ENCODE data around the gene APOBEC3B.
"Not testable (repeated sequence)": the region's sequence is repeated elsewhere in the genome, so short reads cannot be mapped to it uniquely, and the experiment has no call there.

APOBEC3B gene

DNA sequence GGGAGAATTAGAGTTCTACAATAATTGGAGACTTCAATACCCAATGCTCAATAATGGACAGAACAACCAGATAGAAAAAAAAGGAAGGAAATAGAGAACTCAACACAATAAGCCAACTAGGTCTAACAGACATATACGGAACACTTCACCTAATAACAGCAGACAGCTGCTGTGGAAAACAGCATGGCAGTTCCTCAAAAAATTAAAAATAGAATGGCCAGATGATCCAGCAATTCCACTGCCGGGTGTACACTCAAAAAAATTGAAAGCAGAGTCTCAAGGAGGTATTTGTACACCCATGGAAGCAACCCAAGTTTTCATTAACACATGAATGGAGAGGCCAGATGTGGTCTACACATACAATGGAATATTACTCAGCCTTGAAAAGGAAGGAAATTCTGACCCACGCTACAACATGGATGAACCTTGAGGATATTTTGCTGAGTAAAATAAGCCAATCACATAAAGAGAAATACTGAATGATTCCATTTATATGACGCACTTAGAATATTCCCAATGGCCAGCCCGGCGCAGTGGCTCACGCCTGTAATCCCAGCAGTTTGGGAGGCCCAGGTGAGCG, 26.2 kb downstream of the APOBEC3B start:
- DNase-seq: not testable (repeated sequence)

DNA sequence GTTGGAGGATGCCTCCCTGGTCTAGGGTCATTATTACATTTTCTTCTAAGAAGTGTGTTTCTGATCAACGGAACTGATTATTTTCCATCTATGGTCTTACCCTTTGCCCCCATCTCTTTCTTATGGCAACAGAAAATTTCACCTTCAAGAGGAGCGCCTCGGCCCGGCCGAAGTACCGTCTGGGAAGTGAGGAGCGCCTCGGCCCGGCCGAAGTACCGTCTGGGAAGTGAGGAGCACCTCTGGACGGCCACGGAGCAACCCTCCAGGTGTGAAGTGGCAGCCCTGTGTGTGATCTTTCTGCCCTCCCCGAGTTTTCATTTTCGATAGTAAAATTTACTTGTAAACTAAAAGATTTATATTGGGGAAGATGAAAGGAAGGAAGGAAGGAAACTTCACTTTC, 28.8 kb downstream of the APOBEC3B start:
- DNase-seq: no peak

DNA sequence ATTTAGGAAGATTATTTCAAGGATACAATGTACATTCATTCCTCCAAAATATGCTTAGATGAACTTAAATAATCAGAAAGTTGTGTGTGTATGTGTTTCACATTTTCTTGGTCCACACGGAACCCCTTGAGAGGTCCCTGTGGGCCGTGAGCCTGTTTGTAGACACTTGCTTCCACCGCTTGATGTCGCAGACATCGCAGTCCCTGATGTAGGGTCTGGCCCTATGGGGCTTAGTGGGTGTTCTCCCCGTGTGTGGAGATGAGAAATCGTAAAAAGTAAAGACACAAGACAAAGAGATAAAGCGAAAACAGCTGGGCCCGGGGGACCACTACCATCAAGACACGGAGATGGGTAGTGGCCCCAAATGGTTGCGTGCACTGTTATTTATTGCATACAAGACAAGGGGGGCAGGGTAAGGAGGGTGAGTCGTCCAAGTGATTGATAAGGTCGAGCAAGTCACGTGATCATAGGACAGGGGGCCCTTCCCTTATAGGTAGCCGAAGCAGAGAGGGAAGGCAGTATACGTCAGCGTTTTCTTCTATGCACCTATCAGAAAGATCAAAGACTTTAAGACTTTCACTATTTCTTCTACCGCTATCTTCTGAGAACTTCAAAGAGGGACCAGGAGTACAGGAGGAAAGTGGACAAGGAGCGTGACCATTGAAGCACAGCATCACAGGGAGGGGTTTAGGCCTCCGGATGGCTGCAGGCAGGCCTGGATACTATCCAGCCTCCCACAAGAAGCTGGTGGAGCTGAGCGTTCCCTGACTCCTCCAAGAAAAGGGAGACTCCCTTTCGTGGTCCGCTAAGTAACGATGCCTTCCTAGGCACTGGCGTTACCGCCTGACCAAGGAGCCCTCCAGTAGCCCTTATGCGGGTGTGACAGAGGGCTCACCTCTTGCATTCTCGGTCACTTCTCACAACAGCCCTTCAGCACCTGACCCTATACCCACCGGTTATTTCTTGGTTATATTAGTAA, 30.7 kb downstream of the APOBEC3B start:
- DNase-seq: no peak

DNA sequence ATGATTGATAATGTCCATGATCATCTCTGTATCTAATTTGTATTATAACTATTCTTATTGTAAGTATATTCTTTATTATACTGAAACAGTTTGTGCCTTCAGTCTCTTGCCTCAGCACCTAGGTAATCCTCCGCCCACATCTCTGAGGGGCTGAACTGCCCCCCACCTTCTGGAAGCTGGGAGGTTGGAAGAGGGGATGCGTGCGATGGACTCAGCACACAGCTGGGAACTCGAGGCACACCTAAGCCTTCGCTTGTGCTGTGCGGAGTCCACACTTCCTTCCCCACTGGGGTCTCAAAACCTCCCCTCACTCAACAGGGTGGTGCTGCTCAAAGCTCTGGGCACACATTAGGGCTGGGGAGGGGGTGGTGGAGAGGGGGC, 31.4 kb downstream of the APOBEC3B start:
- DNase-seq: not testable (repeated sequence)

DNA sequence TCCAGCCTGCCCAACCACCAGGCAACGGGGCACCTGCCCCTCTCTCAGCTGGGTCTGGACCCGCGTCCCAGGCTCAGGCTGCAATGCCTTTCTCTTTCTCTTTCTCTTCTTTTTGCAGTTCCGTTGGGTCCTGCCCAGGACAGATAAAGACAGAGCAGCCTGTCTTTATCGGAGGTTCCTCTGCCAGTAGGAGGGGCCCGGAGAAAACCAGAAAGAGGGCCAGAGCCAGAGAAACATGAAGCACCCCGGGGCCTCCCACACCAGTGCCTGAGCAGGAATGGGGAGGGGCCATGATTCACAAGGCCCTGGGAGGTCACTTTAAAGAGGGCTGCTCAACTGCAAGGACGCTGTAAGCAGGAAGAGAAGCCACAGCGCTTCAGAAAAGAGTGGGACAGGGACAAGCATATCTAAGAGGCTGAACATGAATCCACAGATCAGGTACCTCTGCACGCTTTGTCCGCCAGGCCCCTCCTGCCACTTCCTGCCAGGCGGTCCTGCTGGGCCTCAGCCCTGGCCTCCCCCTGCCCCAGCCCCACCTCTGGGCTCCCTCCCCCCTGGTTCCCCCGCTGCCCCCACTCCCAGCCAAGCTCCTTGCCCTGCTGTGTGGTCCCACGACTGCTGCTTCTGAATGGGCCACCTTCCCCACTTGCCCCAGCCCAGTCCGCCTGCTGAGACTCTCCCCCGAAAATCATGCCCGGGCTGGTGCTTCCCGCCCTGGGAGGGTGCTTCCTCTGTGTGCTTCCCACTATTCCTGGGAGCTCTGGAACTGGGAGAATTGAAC, 32.0 kb downstream of the APOBEC3B start, which contains the start of gene APOBEC3C:
APOBEC3C (plus strand) TSS at position 316 of the 781 bp plus-strand sequence; CDS start at position 422, 106 bp downstream.
- DNase-seq: peak; percentile 83

DNA sequence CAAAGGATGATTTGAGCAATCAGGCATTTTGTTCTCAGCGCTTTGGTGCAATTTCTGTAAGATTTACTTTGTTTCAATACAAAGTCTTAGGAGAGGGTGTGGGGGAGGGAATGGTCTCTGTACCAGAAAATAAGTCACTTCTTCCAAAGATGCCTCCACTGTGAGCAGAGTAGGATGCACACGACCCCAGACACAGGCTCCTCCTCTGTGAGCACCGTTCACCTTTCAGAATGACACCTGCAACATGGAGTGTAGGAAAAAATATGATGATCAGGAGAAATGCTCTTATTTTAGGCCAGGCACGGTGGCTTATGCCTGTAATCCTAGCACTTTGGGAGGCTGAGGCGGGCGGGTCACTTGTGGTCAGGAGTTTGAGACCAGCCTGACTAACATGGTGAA, 32.6 kb downstream of the APOBEC3B start:
- not testable (repeated sequence) for DNase-seq

DNA sequence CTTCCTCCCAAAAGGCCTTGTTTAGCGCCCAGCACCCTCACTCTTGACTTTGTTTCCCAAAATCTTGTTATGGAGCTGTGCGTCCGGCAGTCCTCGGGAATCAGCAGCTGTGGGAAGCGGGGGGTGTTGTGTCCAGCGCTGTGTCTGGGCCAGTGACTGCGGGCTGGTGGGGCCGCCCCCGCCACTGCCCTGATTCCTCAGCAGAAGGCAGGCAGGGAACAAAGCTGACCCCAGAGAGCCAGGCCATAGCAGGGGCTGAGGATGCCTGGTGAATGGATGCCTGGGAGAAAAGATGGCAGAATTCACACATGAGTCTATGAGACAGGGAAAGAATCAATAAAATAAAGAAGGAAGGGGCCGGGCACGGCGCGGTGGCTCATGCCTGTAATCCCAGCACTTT, 34.4 kb downstream of the APOBEC3B start:
- no peak for DNase-seq

DNA sequence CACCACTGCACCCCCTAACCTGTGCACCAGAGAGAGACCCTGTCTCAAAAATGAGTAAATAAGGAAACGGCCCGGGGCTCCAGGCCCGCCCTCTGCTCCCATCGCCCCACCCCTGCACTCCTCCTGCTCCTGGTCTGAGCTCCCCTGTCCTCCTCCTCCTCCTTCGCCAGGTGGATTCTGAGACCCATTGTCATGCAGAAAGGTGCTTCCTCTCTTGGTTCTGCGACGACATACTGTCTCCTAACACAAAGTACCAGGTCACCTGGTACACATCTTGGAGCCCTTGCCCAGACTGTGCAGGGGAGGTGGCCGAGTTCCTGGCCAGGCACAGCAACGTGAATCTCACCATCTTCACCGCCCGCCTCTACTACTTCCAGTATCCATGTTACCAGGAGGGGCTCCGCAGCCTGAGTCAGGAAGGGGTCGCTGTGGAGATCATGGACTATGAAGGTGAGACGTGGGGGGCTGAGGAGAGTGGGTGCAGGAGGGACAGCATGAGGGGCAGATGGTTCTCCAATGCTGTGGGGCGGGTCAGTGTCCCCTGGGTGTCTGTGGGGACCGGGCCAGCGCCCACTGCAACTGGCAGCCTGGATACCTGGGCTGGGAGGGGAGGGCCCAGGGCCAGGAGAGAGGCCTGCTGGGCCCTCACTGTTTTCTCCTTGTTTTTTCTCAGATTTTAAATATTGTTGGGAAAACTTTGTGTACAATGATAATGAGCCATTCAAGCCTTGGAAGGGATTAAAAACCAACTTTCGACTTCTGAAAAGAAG, 35.6 kb downstream of the APOBEC3B start:
- no peak for DNase-seq

DNA sequence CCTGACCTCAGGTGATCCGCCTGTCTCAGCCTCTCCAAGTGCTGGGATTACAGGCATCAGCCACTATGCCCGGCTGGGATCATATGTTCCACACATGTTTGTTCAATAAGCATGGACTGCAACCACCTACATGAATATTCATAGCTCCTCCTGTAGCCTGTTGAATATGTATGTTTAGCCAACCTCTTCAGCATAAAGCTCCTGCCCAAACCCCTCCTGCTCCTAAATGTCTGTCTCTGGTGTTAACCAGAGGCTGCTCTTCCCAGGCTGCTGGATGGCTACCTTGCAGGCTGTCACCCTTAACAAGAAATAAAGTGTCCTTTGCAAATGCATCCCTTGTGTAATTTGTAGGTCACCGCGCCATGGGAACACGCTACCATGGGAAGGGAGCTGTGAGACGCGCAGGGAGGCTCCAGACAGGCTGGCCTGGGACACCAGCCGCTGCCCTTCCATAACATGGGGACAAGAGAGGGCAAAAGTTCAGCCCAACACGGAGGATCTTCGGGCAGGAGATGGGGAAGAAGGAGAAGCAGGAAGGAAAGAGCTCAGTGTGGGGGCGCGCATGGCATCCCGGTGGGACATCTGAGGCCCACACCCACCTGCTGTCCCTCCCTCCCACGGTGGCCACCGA, 38.0 kb downstream of the APOBEC3B start:
- not testable (repeated sequence) for DNase-seq

DNA sequence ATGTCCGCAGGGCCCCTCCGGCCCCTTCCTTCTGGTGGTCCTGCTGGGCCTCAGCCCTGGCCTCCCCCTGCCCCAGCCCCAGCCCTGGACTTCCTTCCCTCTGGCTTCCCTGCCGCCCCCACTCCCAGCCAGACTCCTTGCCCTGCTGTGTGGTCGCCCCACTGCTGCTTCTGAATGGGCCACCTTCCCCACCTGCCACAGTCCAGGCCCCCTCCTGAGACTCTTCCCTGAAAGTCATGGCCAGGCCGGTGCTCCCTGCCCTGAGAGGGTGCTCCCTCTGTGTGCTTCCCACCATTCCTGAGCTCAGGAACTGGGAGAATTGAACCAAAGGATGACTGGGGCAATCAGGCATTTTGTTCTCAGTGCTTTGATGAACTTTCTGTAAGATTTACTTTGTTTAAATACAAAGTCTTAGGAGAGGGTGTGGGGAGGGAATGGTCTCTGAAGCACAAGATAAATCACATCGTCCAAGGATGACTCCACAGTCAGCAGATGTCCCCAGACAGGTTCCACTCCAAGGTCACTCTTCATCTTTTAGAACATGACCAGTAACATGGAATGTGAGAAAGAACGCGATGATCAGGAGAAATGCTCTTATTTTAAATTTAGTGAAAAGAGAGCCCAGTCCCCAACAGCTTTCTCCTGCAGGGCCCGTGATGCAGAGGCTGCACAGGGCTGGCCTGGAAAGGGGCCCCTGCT, 39.6 kb downstream of the APOBEC3B start:
- no peak for DNase-seq

DNA sequence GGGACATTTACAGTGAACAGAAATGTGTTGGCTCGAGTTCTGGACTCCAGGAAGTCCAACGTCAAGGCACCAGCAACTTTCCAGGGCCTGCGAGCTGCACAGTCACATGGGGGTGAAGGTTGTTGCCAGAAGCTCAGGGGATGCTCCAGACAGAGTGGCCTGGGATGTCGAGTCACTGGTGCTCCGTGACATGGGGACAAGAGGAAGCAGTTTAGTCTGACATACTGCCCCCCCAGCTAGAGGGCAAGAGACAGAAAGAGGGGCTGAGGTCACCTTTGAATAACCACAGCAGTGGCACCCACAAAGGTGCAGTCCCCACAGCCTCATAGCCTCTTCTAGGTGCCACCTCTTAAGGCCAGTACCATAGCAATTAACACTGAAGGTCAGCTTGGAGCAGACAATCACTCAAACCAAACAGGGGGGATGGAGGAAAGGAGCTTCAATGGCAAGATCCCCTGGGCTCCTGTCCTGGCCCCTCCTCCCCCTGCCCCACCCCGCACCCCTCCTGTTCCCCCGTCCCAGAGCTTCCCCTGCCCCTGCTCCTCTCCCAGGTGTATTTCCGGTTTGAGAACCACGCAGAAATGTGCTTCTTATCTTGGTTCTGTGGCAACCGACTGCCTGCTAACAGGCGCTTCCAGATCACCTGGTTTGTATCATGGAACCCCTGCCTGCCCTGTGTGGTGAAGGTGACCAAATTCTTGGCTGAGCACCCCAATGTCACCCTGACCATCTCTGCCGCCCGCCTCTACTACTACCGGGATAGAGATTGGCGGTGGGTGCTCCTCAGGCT, 42.6 kb downstream of the APOBEC3B start:
- peak; percentile 52 for DNase-seq

DNA sequence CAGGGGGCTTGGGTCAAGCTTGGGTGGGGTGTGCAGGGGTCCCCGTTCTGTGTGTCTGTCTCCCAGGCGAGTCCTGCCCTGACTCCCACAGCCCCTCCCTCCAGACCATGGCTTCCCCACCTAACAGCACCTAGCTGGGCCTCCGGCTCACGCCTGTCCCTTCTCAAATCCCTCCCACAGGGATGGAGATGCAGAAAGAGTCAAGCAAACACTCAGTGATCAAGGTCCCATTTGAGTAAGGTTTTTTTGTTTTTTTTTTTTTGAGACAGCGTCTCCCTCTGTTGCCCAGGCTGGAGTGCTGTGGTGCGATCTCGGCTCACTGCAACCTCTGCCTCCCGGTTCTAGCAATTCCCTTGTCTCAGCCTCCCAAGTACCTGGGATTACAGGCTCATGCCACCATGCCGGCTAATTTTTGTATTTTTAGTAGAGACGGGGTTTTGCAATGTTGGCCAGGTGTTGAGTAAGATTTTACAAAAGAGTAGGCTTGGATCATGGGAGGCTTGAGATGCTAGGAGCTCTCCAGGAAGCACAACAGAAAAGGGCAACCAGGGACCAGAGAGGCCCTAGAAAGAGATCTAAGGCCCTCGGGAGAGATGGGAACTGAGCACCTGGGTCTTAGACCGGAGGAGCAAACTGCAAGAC, 44.5 kb downstream of the APOBEC3B start:
- no peak for DNase-seq

DNA sequence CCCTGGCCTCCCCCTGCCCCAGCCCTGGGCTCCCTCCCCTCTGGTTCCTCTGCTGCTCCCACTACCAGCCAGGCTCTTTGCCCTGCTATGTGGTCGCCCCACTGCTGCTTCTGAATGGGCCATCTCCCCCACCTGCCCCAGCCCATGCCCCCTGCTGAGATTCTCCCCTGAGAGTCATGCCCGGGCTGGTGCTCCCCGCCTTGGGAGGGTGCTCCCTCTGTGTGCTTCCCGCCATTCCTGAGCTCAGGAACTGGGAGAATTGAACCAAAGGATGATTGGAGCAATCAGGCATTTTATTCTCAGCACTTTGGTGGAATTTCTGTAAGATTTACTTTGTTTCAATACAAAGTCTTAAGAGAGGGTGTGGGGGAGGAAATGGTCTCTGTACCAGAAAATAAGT, 45.6 kb downstream of the APOBEC3B start:
- no peak for DNase-seq

DNA sequence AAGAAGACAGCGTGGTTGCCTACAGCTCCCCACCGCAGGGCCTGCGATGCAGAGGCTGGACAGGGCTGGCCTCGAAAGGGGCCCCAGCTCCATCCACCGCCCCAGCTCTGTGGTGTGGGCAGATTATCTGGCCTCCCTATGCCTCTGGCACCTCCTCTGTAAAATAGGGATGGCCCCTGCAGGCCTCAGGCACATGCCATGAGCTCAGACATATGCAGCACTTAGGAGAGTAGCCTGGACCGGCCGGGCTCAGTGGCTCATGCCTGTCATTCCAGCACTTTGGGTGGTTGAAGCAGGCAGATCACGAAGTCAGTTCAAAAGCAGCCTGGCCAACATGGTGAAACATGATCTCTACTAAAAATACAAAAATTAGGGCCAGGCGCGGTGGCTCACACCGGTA, 46.1 kb downstream of the APOBEC3B start:
- no peak for DNase-seq

DNA sequence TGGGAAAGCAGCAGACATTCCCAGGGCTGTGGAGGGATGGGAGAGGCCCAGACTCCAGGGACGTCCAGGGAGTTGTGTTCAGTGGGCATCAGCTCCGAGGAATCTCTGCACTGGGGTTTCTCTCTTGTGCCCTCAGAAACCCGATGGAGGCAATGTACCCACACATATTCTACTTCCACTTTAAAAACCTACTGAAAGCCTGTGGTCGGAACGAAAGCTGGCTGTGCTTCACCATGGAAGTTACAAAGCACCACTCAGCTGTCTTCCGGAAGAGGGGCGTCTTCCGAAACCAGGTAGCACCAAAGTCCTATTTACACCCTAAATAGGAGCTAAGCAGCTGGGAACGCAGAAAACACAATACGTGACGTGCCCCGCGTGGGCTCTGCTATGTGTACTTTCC, 47.1 kb downstream of the APOBEC3B start:
- no peak for DNase-seq

DNA sequence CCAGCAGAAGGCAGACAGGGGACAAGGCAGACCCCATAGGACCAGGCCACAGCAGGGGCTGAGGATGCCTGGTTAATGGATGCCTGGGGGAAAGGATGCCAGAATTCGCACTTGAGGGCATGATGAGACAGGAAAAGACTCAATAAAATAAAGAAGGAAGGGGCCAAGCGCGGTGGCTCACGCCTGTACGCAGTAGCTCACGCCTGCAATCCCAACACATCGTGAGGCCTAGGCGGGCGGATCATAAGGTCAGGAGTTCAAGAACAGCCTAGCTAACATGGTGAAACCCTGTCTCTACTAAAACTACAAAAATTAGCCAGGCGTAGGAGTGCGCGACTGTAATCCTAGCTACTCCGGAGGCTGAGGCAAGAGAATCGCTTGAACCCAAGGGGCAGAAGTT, 48.6 kb downstream of the APOBEC3B start:
- DNase-seq: no peak

DNA sequence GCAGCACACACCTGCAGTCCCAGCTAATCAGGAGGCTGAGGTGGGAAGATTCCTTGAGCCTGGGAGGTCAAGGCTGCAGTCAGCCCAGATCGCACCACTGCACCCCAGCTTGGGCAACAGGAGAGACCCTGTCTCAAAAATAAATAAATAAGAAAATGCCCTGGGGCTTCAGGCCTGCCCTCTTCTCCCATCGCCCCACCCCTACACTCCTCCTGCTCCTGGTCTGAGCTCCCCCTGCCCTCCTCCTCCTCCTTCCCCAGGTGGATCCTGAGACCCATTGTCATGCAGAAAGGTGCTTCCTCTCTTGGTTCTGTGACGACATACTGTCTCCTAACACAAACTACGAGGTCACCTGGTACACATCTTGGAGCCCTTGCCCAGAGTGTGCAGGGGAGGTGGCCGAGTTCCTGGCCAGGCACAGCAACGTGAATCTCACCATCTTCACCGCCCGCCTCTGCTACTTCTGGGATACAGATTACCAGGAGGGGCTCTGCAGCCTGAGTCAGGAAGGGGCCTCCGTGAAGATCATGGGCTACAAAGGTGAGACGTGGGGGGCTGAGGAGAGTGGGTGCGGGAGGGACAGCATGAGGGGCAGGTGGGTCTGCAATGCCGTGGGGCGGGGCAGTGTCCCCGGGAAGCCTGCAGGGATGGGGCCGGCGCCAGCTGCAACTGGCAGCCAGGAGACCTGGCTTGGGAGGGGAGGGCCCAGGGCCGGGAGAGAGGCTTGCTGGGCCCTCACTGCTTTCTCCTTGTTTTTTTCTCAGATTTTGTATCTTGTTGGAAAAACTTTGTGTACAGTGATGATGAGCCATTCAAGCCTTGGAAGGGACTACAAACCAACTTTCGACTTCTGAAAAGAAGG, 49.5 kb downstream of the APOBEC3B start:
- DNase-seq: not testable (repeated sequence)

DNA sequence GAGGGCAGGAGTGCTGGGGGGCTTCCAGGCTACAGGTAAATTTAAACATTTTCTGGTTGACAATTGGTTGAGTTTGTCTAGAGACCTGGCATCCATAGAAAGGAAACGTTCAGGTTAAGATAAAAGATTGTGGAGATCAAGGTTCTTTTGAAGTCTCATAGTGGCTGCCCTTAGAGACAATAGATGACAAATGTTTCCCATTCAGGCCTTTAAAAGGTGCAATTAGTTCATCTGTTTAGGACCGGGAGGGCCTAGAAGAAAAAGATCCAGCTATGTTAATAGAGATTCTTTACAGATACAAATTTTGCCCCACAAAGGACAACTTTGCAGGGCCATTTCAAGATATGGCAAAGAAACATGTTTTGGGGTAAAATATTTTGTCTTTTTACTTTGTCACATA, 54.9 kb downstream of the APOBEC3B start:
- DNase-seq: not testable (repeated sequence)

Measured in CD4-positive, alpha-beta T cell treated with Interleukin-12 subunit alpha and Interleukin-12 subunit beta, for 1 hour (primary cell).